Measurements from ENCODE around the gene KIAA1217.

- TF ChIP-seq, protein P1, sequence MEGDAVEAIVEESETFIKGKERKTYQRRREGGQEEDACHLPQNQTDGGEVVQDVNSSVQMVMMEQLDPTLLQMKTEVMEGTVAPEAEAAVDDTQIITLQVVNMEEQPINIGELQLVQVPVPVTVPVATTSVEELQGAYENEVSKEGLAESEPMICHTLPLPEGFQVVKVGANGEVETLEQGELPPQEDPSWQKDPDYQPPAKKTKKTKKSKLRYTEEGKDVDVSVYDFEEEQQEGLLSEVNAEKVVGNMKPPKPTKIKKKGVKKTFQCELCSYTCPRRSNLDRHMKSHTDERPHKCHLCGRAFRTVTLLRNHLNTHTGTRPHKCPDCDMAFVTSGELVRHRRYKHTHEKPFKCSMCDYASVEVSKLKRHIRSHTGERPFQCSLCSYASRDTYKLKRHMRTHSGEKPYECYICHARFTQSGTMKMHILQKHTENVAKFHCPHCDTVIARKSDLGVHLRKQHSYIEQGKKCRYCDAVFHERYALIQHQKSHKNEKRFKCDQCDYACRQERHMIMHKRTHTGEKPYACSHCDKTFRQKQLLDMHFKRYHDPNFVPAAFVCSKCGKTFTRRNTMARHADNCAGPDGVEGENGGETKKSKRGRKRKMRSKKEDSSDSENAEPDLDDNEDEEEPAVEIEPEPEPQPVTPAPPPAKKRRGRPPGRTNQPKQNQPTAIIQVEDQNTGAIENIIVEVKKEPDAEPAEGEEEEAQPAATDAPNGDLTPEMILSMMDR (IDR thresholded peaks at IDR 0.05) = no peak
- no peak for TF ChIP-seq POLR2A (IDR thresholded peaks at IDR 0.05)
These were observed 172.5 kb downstream of the KIAA1217 start for GRCh38 chr10:24381235-24382010.

All from thyroid gland (tissue), 4 donors.